Endothelial cell of umbilical vein (primary cell): ENCODE results near the gene PEX10. TPM values are rescaled to one million over a fixed set of nuclear protein-coding genes. Genes with fewer than 3 reads are reported as not detected.

Experiments used
- BruUV-seq: library from RNA; stranded (reverse); fragments of 400-500 nt; replicated peaks from 2 replicates; lab custom pipeline; 2021; lab: Mats Ljungman, UMichigan
- CTCF ChIA-PET: fragments of 300-600, 350-600 bp; sonication (Branson Sonifier 250); formaldehyde crosslinking; loops from one replicate; lab custom pipeline; 2021; ENCODE audit warnings: antibody characterized with exemption, inconsistent platforms; lab: Charles Lee
- POLR2A ChIA-PET: fragments of 300-600, 350-600 bp; sonication (Branson Sonifier 250); formaldehyde crosslinking; loops from one replicate; lab custom pipeline; 2021; ENCODE audit warnings: antibody characterized with exemption, inconsistent platforms; lab: Charles Lee
- DNase-seq: peaks from one replicate; pipeline ENCODE4 v3.0.0-alpha.2; 2011; ENCODE audit warnings: low read depth, low spot score
- FAIRE-seq: peaks from 2 replicates; lab custom pipeline; 2011; peaks lifted over from hg19 to GRCh38; lab: Jason Lieb, UNC
- H2AFZ ChIP-seq: 2 replicates; pipeline ENCODE4 v1.6.0; 2012; ENCODE audit warnings: low read depth, low read length, control low read depth, inconsistent platforms
- H3K27ac ChIP-seq: 2 replicates; pipeline ENCODE4 v1.5.1; 2011; ENCODE audit warnings: low read depth, mild to moderate bottlenecking, control low read depth, low read length, moderate library complexity; ENCODE audit not compliant: insufficient read depth
- H3K27me3 ChIP-seq, 2 experiments: 2 replicates each; pipeline versions ENCODE4 v1.6.0 to v1.6.1; 2011; ENCODE audit warnings: low read length in 2 of 2, mixed read lengths in 1 of 2; ENCODE audit not compliant: control insufficient read depth in 2 of 2, insufficient read depth in 2 of 2
- H3K36me3 ChIP-seq, 2 experiments: 2 replicates in 1 of 2; 3 replicates in 1 of 2; pipeline ENCODE4 v1.5.1; 2011; ENCODE audit warnings: low read length in 2 of 2, mild to moderate bottlenecking in 1 of 2, moderate library complexity in 1 of 2; ENCODE audit not compliant: control insufficient read depth in 2 of 2, insufficient read depth in 2 of 2; ENCODE audit errors: extremely low read depth in 1 of 2
- H3K4me1 ChIP-seq: 3 replicates; pipeline ENCODE4 v1.5.1; 2011; ENCODE audit warnings: mild to moderate bottlenecking, low read length; ENCODE audit not compliant: control insufficient read depth, insufficient read depth; ENCODE audit errors: extremely low read depth
- H3K4me2 ChIP-seq: 2 replicates; pipeline ENCODE4 v1.6.1; 2011; ENCODE audit warnings: low read length, control low read depth, mixed read lengths; ENCODE audit not compliant: insufficient read depth
- H3K4me3 ChIP-seq, 3 experiments: fragments of 200-600 bp in 1 of 3; sonication (generic), shearing (Covaris generic) in 1 of 3; replicated peaks in 1 of 3; 2 replicates each; pipeline ENCODE4 v1.5.1; 2011 to 2016; ENCODE audit warnings: control low read depth in 3 of 3, low read length in 3 of 3, mild to moderate bottlenecking in 2 of 3, inconsistent platforms in 1 of 3, low read depth in 1 of 3, moderate library complexity in 1 of 3; ENCODE audit not compliant: insufficient read depth in 1 of 3
- H3K79me2 ChIP-seq: 2 replicates; pipeline ENCODE4 v1.6.0; 2012; ENCODE audit warnings: low read length, inconsistent platforms; ENCODE audit not compliant: control insufficient read depth, insufficient read depth
- H3K9ac ChIP-seq: replicated peaks from 2 replicates; pipeline ENCODE3; 2011; ENCODE audit warnings: low read length, control low read depth; ENCODE audit not compliant: insufficient read depth; ENCODE audit errors: extremely low read depth
- H3K9me1 ChIP-seq: replicated peaks from 3 replicates; pipeline ENCODE4 v1.6.0; 2011; ENCODE audit warnings: mild to moderate bottlenecking, low read length; ENCODE audit not compliant: control insufficient read depth, insufficient read depth; ENCODE audit errors: extremely low read depth
- H3K9me3 ChIP-seq: replicated peaks from 2 replicates; pipeline ENCODE4 v1.5.1; 2012; ENCODE audit warnings: low read length, inconsistent platforms; ENCODE audit not compliant: control insufficient read depth, insufficient read depth
- H4K20me1 ChIP-seq: replicated peaks from 2 replicates; pipeline ENCODE3; 2011; ENCODE audit warnings: mild to moderate bottlenecking, low read length; ENCODE audit not compliant: control insufficient read depth, insufficient read depth; ENCODE audit errors: extremely low read depth
- EZH2 ChIP-seq: IDR thresholded peaks from 2 replicates; pipeline ENCODE4 v1.6.1; 2012; ENCODE audit warnings: borderline replicate concordance, low read depth, mild to moderate bottlenecking, moderate library complexity, low read length, inconsistent platforms; ENCODE audit not compliant: severe bottlenecking
- FOS ChIP-seq: IDR thresholded peaks from 2 replicates; pipeline ENCODE4 v1.6.1; 2011; ENCODE audit warnings: mild to moderate bottlenecking, low read length, moderate library complexity, borderline replicate concordance; ENCODE audit not compliant: insufficient read depth
- GATA2 ChIP-seq: IDR thresholded peaks from 2 replicates; pipeline ENCODE4 v1.7.0; 2011; ENCODE audit warnings: low read depth, mild to moderate bottlenecking, moderate library complexity, mixed read lengths, low read length; ENCODE audit not compliant: insufficient read length, insufficient read depth
- JUN ChIP-seq: IDR thresholded peaks from 2 replicates; pipeline ENCODE4 v1.6.1; 2011; ENCODE audit warnings: borderline replicate concordance, low read depth; ENCODE audit not compliant: insufficient read length, insufficient read depth
- MYC ChIP-seq: IDR thresholded peaks from one replicate; pipeline ENCODE4 v1.6.1; 2011; ENCODE audit warnings: mild to moderate bottlenecking, low read depth, low read length
- POLR2A ChIP-seq: IDR thresholded peaks from 2 replicates; pipeline ENCODE4 v1.6.1; 2012; ENCODE audit warnings: low read depth, mild to moderate bottlenecking, control low read depth, low read length
- POLR2AphosphoS5 ChIP-seq: IDR thresholded peaks from 2 replicates; pipeline ENCODE4 v1.6.1; 2012; ENCODE audit warnings: low read depth, mild to moderate bottlenecking, control low read depth, low read length, moderate library complexity; ENCODE audit not compliant: insufficient read depth
- dilution Hi-C: fragments of 300-500 bp; cut with MboI; formaldehyde crosslinking; loops from one replicate; pipeline ENCODE4 v1.15.0; 2019; ENCODE audit warnings: low sequenced_read_pairs; ENCODE audit not compliant: extremely low pct_ligation_motif_present
- intact Hi-C: fragments of 100-400 bp; cut with micrococcal nuclease; formaldehyde crosslinking; loops from one replicate; pipeline ENCODE4 v1.10.0; 2022
- polyA plus RNA-seq, 4 experiments: library from polyadenylated mRNA; depleted of rRNA in 3 of 4; stranded (reverse) in 3 of 4; unstranded in 1 of 4; fragments of >200 nt; gene quantifications; 2 replicates each; pipeline versions ENCODE4 v1.2.1 to v1.2.3, GENCODE V29; 2011 to 2012; ENCODE audit warnings: missing spikeins in 1 of 4
- total RNA-seq: library from RNA; stranded (reverse); gene quantifications from 2 replicates; pipeline ENCODE4 v1.2.3, GENCODE V29; 2021
- TF ChIP-seq, protein P1 (sequence below), 2 donors: IDR thresholded peaks; 1 replicate in 1 of 2; 2 replicates in 1 of 2; pipeline ENCODE4 v1.5.1; 2011; ENCODE audit warnings: low read length in 2 of 2, mild to moderate bottlenecking in 2 of 2, moderate library complexity in 2 of 2, control low read depth in 1 of 2, inconsistent platforms in 1 of 2, low read depth in 1 of 2; ENCODE audit not compliant: insufficient read depth in 1 of 2; ENCODE audit errors: extremely low read depth in 1 of 2
- TF ChIP-seq, protein P2 (sequence below): IDR thresholded peaks from 2 replicates; pipeline ENCODE4 v1.6.1; 2011; ENCODE audit not compliant: insufficient read depth, insufficient read length

PEX10 gene
- total and polyA plus RNA-seq, 2 donors (not counting 3 experiments of a cell fraction or from before 2014, with no cell fraction given) = 25.1 to 26.7 TPM

- no peak overlapping the region for H3K4me2 ChIP-seq
- no peak overlapping the region for H2AFZ ChIP-seq
- H3K36me3 ChIP-seq = no peaks in the 10 kb centered on the region
- DNase-seq (no peak), FAIRE-seq (no peak)
- CTCF ChIA-PET = no interaction called here
- intact Hi-C loops = no loop called here
- H3K9me1 ChIP-seq = no peaks in the 10 kb centered on the region
- no peaks in the 10 kb centered on the region for H4K20me1 ChIP-seq
- no peak overlapping the region for H3K4me3 ChIP-seq
- H3K9me3 ChIP-seq = no peaks in the 10 kb centered on the region
- TF ChIP-seq EZH2 (no peak), POLR2A (no peak), MYC (no peak), JUN (no peak), GATA2 (no peak), FOS (no peak), POLR2AphosphoS5 (no peak)
- TF ChIP-seq, protein P1, sequence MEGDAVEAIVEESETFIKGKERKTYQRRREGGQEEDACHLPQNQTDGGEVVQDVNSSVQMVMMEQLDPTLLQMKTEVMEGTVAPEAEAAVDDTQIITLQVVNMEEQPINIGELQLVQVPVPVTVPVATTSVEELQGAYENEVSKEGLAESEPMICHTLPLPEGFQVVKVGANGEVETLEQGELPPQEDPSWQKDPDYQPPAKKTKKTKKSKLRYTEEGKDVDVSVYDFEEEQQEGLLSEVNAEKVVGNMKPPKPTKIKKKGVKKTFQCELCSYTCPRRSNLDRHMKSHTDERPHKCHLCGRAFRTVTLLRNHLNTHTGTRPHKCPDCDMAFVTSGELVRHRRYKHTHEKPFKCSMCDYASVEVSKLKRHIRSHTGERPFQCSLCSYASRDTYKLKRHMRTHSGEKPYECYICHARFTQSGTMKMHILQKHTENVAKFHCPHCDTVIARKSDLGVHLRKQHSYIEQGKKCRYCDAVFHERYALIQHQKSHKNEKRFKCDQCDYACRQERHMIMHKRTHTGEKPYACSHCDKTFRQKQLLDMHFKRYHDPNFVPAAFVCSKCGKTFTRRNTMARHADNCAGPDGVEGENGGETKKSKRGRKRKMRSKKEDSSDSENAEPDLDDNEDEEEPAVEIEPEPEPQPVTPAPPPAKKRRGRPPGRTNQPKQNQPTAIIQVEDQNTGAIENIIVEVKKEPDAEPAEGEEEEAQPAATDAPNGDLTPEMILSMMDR (IDR thresholded peaks at IDR 0.05; ENCODE audit: extremely low read depth in 1 of 2, insufficient read depth in 1 of 2, low read depth in 1 of 2, low read length in 2 of 2) = no peak
- TF ChIP-seq, protein P2, sequence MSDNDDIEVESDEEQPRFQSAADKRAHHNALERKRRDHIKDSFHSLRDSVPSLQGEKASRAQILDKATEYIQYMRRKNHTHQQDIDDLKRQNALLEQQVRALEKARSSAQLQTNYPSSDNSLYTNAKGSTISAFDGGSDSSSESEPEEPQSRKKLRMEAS = no peak
- no peaks in the 10 kb centered on the region for H3K4me1 ChIP-seq
- dilution Hi-C loops = no loop called here
- POLR2A ChIA-PET = no interaction called here
- no peaks in the 10 kb centered on the region for H3K27me3 ChIP-seq
- H3K27ac ChIP-seq = no peak overlapping the region
- H3K79me2 ChIP-seq = no peaks in the 10 kb centered on the region
- H3K9ac ChIP-seq = no peak overlapping the region
- no TSS peak for BruUV-seq
These were observed 53.4 kb downstream of the PEX10 start for GRCh38 chr1:2358651-2359640.
